PC-3 (cell line): ENCODE results near the gene C15orf62. TPM values are rescaled to one million over a fixed set of nuclear protein-coding genes. Genes with fewer than 3 reads are reported as not detected.

Experiments
- ATAC-seq: fragments of 200-7000 bp; cut with Tn5 transposase; 2 replicates; pipeline ENCODE4 v1.9.1; 2020; ENCODE audit warnings: mild to moderate bottlenecking, moderate library complexity
- BruUV-seq: library from RNA; stranded (reverse); fragments of 400-500 nt; replicated peaks from 2 replicates; lab custom pipeline; 2021; lab: Mats Ljungman, UMichigan
- CTCF ChIA-PET: fragments of 300-600 bp; sonication (Branson Sonifier 250); formaldehyde crosslinking; loops from one replicate; lab custom pipeline; 2022; ENCODE audit warnings: antibody characterized with exemption; lab: Charles Lee
- POLR2A ChIA-PET: fragments of 300-600 bp; sonication (Branson Sonifier 250); formaldehyde crosslinking; loops from one replicate; lab custom pipeline; 2022; ENCODE audit warnings: antibody characterized with exemption; ENCODE audit not compliant: unreplicated experiment; lab: Charles Lee
- DNase-seq: peaks from one replicate; pipeline ENCODE4 v3.0.0-alpha.2; 2015
- H2AFZ ChIP-seq: fragments of 300-600 bp; sonication (generic); 2 replicates; pipeline ENCODE4 v1.6.0; 2016; ENCODE audit warnings: antibody characterized with exemption, low read length
- H3F3A ChIP-seq: fragments of 300-600 bp; sonication (generic); one replicate; pipeline ENCODE4 v1.6.0; 2017; ENCODE audit warnings: antibody characterized with exemption, low read length, control low read depth, mild to moderate bottlenecking; ENCODE audit not compliant: unreplicated experiment
- H3K27ac ChIP-seq: fragments of 300-600 bp; sonication (generic); 2 replicates; pipeline ENCODE4 v1.5.1; 2016; ENCODE audit warnings: mild to moderate bottlenecking, low read length
- H3K27me3 ChIP-seq: fragments of 300-600 bp; sonication (generic); 2 replicates; pipeline ENCODE4 v1.6.1; 2016; ENCODE audit warnings: low read length, mixed read lengths
- H3K36me3 ChIP-seq: fragments of 300-600 bp; sonication (generic); 2 replicates; pipeline ENCODE4 v1.6.1; 2016; ENCODE audit warnings: low read depth, mixed run types, low read length, mixed read lengths
- H3K4me1 ChIP-seq: fragments of 300-600 bp; sonication (generic); 2 replicates; pipeline ENCODE4 v1.5.1; 2016; ENCODE audit warnings: low read length; ENCODE audit not compliant: insufficient read depth
- H3K4me2 ChIP-seq: fragments of 300-600 bp; sonication (generic); 2 replicates; pipeline ENCODE4 v1.6.0; 2016; ENCODE audit warnings: low read length
- H3K4me3 ChIP-seq: fragments of 300-600 bp; sonication (generic); 2 replicates; pipeline ENCODE4 v1.5.1; 2016; ENCODE audit warnings: mild to moderate bottlenecking, low read length, mixed read lengths
- H3K79me2 ChIP-seq: fragments of 300-600 bp; sonication (generic); 2 replicates; pipeline ENCODE4 v1.6.1; 2017; ENCODE audit warnings: low read length, mixed read lengths
- H3K9ac ChIP-seq: fragments of 300-600 bp; sonication (generic); 2 replicates; pipeline ENCODE4 v1.6.0; 2016; ENCODE audit warnings: mild to moderate bottlenecking, low read length
- H3K9me2 ChIP-seq: fragments of 300-600 bp; sonication (generic); replicated peaks from 2 replicates; pipeline ENCODE4 v1.6.1; 2016; ENCODE audit warnings: mixed run types, low read length, mixed read lengths
- H3K9me3 ChIP-seq: fragments of 300-600 bp; sonication (generic); 2 replicates; pipeline ENCODE4 v1.6.1; 2016; ENCODE audit warnings: low read length, mixed read lengths
- H4K20me1 ChIP-seq: fragments of 300-600 bp; sonication (generic); 2 replicates; pipeline ENCODE4 v1.6.1; 2016; ENCODE audit warnings: low read length, mixed read lengths
- EZH2 ChIP-seq: fragments of 300-600 bp; sonication (generic); IDR thresholded peaks from one replicate; pipeline ENCODE4 v1.6.1; 2017; ENCODE audit warnings: antibody characterized with exemption, mild to moderate bottlenecking, low read length; ENCODE audit not compliant: unreplicated experiment
- EZH2phosphoT487 ChIP-seq: fragments of 300-600 bp; sonication (generic); IDR thresholded peaks from 2 replicates; pipeline ENCODE4 v1.6.1; 2018; ENCODE audit warnings: mild to moderate bottlenecking, antibody characterized with exemption, low read length, borderline replicate concordance
- intact Hi-C: fragments of 100-400 bp; cut with micrococcal nuclease; formaldehyde crosslinking; loops from 2 replicates; pipeline ENCODE4 v1.9.0; 2023
- total RNA-seq: library from RNA; depleted of rRNA; stranded (reverse); fragments of >200 nt; gene quantifications from 2 replicates; pipeline ENCODE4 v1.2.3, GENCODE V29; 2014
- TF ChIP-seq, protein P1 (sequence below): fragments of 300-600 bp; sonication (generic); conservative IDR thresholded peaks from 2 replicates; pipeline ENCODE4 v1.5.1; 2017; ENCODE audit warnings: antibody characterized with exemption, low read depth, mild to moderate bottlenecking, low read length

The C15orf62 gene
- total RNA-seq, 1 experiment from 2014 or later = 1.5 TPM

DNA sequence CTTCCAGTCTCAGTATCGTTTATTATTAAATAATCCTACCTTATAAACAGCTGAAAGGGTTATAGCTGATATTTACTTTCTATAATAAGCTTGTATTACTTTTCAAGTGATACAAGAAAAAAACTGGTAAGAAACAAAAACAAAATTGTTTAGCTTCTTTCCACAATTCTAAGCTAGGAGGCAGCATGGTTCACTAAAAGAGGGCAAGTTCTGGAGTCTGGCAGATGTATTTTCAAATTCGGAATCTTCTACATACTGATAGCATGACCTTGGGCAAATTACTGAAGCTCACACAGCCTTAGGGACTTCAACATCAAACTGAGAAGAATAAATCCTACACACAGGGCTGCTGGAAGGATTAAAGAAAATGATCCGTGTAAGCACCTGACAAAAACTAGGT lies 15.4 kb downstream of the C15orf62 start:
- no peak overlapping the region for H2AFZ ChIP-seq
- peak overlapping the region; percentile 12 for H3K9ac ChIP-seq
- peaks cover 12% of the 10 kb centered on the region for H3F3A ChIP-seq
- ATAC-seq = no peak
- intact Hi-C loops = loop anchor here (5.0 kb wide), 2 partner anchors 107 to 193 kb away; partner anchors contain the start of genes KNL1 and VPS18
- peak; percentile 34 for DNase-seq
- H3K4me3 ChIP-seq = no peak overlapping the region
- ChIA-PET CTCF (interaction anchor here (0.6 to 2.0 kb wide), 15 partner anchors 8 to 196 kb away, joined by 3 to 24 read pairs (median 4); partner anchors contain the start of genes DNAJC17, SPINT1 and ZFYVE19), POLR2A (interaction anchor here (0.6 kb wide), 1 partner anchor 8 kb away, joined by 3 read pairs; no protein-coding TSS in a partner anchor)
- H3K27ac ChIP-seq = peak overlapping the region; percentile 94
- H3K9me2 ChIP-seq = no peaks in the 10 kb centered on the region
- peaks cover 48% of the 10 kb centered on the region for H3K79me2 ChIP-seq
- H3K36me3 ChIP-seq = no peaks in the 10 kb centered on the region
- no peaks in the 10 kb centered on the region for H3K27me3 ChIP-seq
- peaks cover 43% of the 10 kb centered on the region for H3K4me1 ChIP-seq
- peak overlapping the region; percentile 72 for H3K4me2 ChIP-seq
- H3K9me3 ChIP-seq = no peaks in the 10 kb centered on the region
- H4K20me1 ChIP-seq = no peaks in the 10 kb centered on the region
- no TSS peak for BruUV-seq
- TF ChIP-seq, protein P1, sequence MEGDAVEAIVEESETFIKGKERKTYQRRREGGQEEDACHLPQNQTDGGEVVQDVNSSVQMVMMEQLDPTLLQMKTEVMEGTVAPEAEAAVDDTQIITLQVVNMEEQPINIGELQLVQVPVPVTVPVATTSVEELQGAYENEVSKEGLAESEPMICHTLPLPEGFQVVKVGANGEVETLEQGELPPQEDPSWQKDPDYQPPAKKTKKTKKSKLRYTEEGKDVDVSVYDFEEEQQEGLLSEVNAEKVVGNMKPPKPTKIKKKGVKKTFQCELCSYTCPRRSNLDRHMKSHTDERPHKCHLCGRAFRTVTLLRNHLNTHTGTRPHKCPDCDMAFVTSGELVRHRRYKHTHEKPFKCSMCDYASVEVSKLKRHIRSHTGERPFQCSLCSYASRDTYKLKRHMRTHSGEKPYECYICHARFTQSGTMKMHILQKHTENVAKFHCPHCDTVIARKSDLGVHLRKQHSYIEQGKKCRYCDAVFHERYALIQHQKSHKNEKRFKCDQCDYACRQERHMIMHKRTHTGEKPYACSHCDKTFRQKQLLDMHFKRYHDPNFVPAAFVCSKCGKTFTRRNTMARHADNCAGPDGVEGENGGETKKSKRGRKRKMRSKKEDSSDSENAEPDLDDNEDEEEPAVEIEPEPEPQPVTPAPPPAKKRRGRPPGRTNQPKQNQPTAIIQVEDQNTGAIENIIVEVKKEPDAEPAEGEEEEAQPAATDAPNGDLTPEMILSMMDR = peak; percentile 65
- TF ChIP-seq EZH2 = no peak

DNA sequence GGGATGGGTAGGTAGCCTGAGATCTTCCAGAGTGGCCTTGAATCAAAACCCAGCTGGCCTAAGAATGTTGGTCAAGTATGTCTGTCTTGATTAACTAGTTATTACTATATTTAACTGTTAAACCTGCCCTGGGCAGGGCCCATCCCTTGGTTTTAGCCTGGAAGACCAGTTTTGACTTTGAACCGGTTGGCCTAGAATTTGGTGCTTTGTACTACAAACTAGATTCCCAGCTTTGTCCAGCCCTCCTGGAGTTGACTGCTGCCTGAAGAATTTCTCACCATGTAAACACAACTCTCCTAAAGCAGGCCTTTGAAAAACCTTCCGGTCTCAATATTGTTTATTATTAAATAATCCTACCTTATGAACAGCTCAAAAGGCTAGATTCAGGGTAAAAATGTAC lies 16.0 kb downstream of the C15orf62 start:
- ATAC-seq = peak; percentile 6; the same call in 1 of the 2 replicates
- no peaks in the 10 kb centered on the region for H3K36me3 ChIP-seq
- H3K27ac ChIP-seq = peak overlapping the region; percentile 94
- no peak for TF ChIP-seq EZH2phosphoT487
- no peak for TF ChIP-seq EZH2
- TF ChIP-seq, protein P1 = no peak
- DNase-seq = peak; percentile 87
- no peaks in the 10 kb centered on the region for H3K9me3 ChIP-seq
- no peaks in the 10 kb centered on the region for H3K27me3 ChIP-seq
- H2AFZ ChIP-seq = no peak overlapping the region
- no TSS peak for BruUV-seq
- H3F3A ChIP-seq = peaks cover 12% of the 10 kb centered on the region
- H3K4me1 ChIP-seq = peaks cover 47% of the 10 kb centered on the region
- no peaks in the 10 kb centered on the region for H3K9me2 ChIP-seq
- intact Hi-C loops = loop anchor here (5.0 kb wide), 2 partner anchors 106 to 194 kb away; partner anchors contain the start of genes KNL1 and VPS18
- H4K20me1 ChIP-seq = no peaks in the 10 kb centered on the region
- H3K79me2 ChIP-seq = peaks cover 53% of the 10 kb centered on the region
- H3K4me2 ChIP-seq = peak overlapping the region; percentile 72
- H3K4me3 ChIP-seq = no peak overlapping the region
- ChIA-PET POLR2A (no interaction called here), CTCF (interaction anchor here (0.6 to 2.0 kb wide), 11 partner anchors 21 to 350 kb away, joined by 3 to 24 read pairs (median 3); partner anchors contain the start of genes DNAJC17, SPINT1 and ZFYVE19)
- peak overlapping the region; percentile 53 for H3K9ac ChIP-seq

DNA sequence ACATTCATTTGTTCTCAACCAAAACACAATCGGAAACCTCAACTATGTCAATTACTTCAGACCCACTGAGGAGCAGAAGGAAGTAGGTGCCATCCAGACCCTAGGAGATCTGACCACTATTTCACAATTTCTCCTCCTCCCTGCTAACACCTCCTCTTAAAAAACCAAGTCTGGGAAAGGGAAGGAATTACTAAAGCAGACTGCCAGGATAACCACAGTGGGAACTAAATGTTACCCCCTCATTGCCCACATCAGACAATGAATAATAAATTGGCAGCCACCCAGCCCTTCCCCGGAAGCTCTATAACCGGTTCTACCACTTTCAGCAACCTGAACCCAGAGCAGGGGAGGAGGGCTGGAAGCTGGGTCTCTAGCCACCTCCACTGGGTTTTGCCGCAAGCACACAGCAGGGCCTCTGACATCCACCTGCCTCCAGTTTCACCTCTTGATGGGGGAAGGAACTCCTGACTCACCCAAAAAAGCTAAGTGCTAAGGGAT lies 17.6 kb downstream of the C15orf62 start:
- ChIA-PET CTCF (interaction anchor here (0.8 to 1.4 kb wide), 4 partner anchors 57 to 104 kb away, joined by 3 to 7 read pairs (median 4); partner anchors contain the start of gene SPINT1), POLR2A (interaction anchor here (0.6 kb wide), 1 partner anchor 38 kb away, joined by 5 read pairs; no protein-coding TSS in a partner anchor)
- TF ChIP-seq, protein P1 = no peak
- TF ChIP-seq EZH2phosphoT487 (no peak), EZH2 (no peak)
- H3K4me3 ChIP-seq = peak overlapping the region; percentile 29
- H3K27me3 ChIP-seq = no peaks in the 10 kb centered on the region
- DNase-seq = peak; percentile 98
- H2AFZ ChIP-seq = no peak overlapping the region
- no TSS peak for BruUV-seq
- peak overlapping the region; percentile 94 for H3K27ac ChIP-seq
- H3K36me3 ChIP-seq = no peaks in the 10 kb centered on the region
- peak overlapping the region; percentile 72 for H3K4me2 ChIP-seq
- H3K4me1 ChIP-seq = peaks cover 52% of the 10 kb centered on the region
- peaks cover 12% of the 10 kb centered on the region for H3F3A ChIP-seq
- intact Hi-C loops = loop anchor here (1.0 to 5.0 kb wide), 3 partner anchors 70 to 195 kb away; partner anchors contain the start of genes KNL1 and VPS18
- peak overlapping the region; percentile 61 for H3K9ac ChIP-seq
- no peaks in the 10 kb centered on the region for H3K9me2 ChIP-seq
- peak; percentile 72 for ATAC-seq
- H3K9me3 ChIP-seq = no peaks in the 10 kb centered on the region
- H3K79me2 ChIP-seq = peaks cover 61% of the 10 kb centered on the region
- H4K20me1 ChIP-seq = no peaks in the 10 kb centered on the region
